Measurements from ENCODE around the gene GAD2.

DNA sequence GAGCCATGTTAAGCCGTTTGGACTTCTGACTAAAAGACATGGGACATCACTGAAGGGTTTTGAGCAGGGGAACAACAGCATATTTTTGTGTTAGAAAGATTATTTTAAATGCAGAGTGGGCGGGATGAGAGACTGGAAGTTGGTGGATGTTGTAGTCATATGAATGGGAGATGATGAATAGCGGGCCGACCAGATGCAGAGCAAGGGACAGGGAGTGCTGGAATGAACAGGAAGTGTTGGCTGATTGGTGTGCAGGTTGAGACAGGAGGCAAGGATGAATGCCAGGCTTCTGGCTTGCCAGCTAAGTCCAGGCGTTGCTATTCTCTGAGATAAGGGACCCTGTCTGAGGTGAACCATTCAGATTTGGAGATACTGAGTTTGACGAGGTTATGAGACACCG lies 38.0 kb downstream of the GAD2 start:
- TF ChIP-seq POLR2AphosphoS5 (IDR thresholded peaks at IDR 0.05; ENCODE audit: low read depth, low read length) (no peak), TAF1 (IDR thresholded peaks at IDR 0.05; ENCODE audit: borderline replicate concordance, insufficient read depth, low read length) (no peak), FOXP2 (optimal IDR thresholded peaks at IDR 0.05; ENCODE audit: borderline replicate concordance, extremely low read depth, extremely low read length, insufficient read depth) (no peak), SIN3A (IDR thresholded peaks at IDR 0.05; ENCODE audit: borderline replicate concordance, insufficient read depth, low read length) (no peak)
